ENCODE measurements around the gene FBXW4. TPM values are rescaled to one million over a fixed set of nuclear protein-coding genes. Genes with fewer than 3 reads are reported as not detected.

The FBXW4 gene
- total RNA-seq, 4 donors from 2014 or later: 57.0 to 84.8 (median 65.2) TPM

DNA sequence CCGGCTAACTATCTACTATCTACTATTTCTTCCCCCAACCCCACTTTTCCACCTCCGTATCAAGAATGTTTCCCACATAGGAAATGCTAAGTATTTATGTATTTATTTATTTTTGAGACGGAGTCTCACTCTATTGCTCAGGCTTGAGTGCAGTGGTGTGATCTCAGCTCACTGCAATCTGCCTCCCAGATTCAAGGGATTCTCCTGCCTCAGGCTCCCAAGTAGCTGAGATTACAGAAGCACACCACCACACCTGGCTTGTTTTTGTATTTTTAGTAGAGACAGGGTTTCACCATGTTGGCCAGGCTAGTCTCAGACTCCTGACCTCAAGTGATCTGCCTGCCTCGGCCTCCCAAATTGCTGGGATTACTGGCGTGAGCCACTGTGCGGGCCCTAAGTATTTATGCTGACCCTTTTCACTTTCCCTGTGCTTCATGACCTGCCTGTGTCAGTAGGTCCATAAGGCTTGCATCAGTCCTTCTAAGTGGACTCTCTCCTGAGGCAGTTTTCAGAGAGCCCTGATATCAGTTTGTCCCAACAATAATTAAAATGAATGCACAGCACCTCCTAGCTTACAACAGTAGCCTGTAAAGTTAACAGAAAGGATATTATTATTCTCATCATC, 25.7 kb upstream of the FBXW4 start:
- no peak overlapping the region for H3K27ac ChIP-seq
- no peaks in the 10 kb centered on the region for H3K36me3 ChIP-seq
- H3K9me3 ChIP-seq: no peaks in the 10 kb centered on the region
- no peaks in the 10 kb centered on the region for H3K4me1 ChIP-seq
- no peak for DNase-seq (ENCODE audit: low spot score in 2 of 2)
- H3K4me3 ChIP-seq: no peak overlapping the region
- TF ChIP-seq POLR2A (IDR thresholded peaks at IDR 0.05) (no peak), CTCF (IDR thresholded peaks at IDR 0.05) (no peak), EP300 (IDR thresholded peaks at IDR 0.05) (no peak)
- 82 to 85% methylated on average over 6 of the region's 6 CpGs for WGBS, 2 donors
- H3K27me3 ChIP-seq: peaks cover 0 to 11% of the 10 kb centered on the region in 2 donors

GRCh38 chr10:101718690-101719275, 23.8 kb upstream of the FBXW4 start:
- Histone ChIP-seq H3K36me3 (no peaks in the 10 kb centered on the region), H3K27ac (no peak overlapping the region), H3K9me3 (no peaks in the 10 kb centered on the region), H3K4me3 (no peak overlapping the region), H3K4me1 (no peaks in the 10 kb centered on the region), H3K27me3 (peaks cover 0 to 11% of the 10 kb centered on the region in 2 donors)
- no peak for DNase-seq (ENCODE audit: low spot score in 2 of 2)
- WGBS, 2 donors: 86 to 95% methylated on average over 3 of the region's 3 CpGs
- TF ChIP-seq POLR2A (IDR thresholded peaks at IDR 0.05) (no peak), EP300 (IDR thresholded peaks at IDR 0.05) (no peak), CTCF (IDR thresholded peaks at IDR 0.05) (no peak)

DNA sequence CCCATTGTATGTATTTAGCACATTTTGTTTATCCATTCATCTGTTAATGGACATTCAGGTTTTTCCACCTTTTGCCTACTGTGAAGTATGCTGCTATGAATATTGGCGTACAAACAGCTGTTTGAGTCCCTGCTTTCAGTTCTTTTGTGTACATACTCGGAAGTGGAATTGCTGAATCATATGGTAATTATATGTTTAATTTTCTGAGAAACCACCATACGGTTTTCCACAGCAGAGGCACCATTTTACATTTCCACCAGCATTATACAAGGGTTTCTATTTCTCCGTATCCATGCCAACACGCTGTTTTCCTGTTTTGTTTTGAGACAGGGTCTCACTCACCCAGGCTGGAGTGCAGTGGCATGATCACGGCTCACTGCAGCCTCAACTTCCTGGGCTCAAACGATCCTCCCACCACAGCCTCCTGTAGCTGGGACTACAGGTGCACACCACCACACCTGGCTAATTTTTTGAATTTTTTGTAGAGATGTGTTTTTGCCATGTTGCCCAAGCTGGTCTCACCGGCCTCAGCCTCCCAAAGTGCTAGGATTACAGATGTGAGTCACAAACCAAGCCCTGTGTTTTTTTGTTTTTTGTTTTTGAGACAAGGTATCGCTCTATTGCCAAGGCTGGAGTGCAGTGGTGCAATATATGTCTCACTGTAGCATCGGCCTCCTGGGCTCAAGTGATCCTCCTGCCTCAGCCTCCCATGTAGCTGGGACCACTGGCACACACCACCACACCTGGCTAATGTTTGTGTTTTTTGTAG, 22.1 kb upstream of the FBXW4 start:
- Histone ChIP-seq H3K4me3 (no peak overlapping the region), H3K36me3 (no peaks in the 10 kb centered on the region), H3K9me3 (no peaks in the 10 kb centered on the region), H3K4me1 (no peaks in the 10 kb centered on the region), H3K27ac (no peak overlapping the region), H3K27me3 (peaks cover 0 to 11% of the 10 kb centered on the region in 2 donors)
- TF ChIP-seq CTCF (IDR thresholded peaks at IDR 0.05) (no peak), EP300 (IDR thresholded peaks at IDR 0.05) (no peak), POLR2A (IDR thresholded peaks at IDR 0.05) (no peak)
- 80 to 81% methylated on average over 10 of the region's 10 CpGs for WGBS, 2 donors
- DNase-seq (ENCODE audit: low spot score in 2 of 2): no peak

GRCh38 chr10:101712997-101713396, 18.0 kb upstream of the FBXW4 start:
- 80 to 85% methylated on average over 2 of the region's 2 CpGs for WGBS, 2 donors
- no peak overlapping the region for H3K27ac ChIP-seq
- H3K9me3 ChIP-seq: no peaks in the 10 kb centered on the region
- no peak for TF ChIP-seq POLR2A (IDR thresholded peaks at IDR 0.05)
- no peak for TF ChIP-seq EP300 (IDR thresholded peaks at IDR 0.05)
- TF ChIP-seq CTCF (IDR thresholded peaks at IDR 0.05): no peak
- peaks cover 0 to 6% (median 0%) of the 10 kb centered on the region in 4 donors for H3K4me1 ChIP-seq
- no peaks in the 10 kb centered on the region for H3K36me3 ChIP-seq
- H3K27me3 ChIP-seq: peaks cover 0 to 10% of the 10 kb centered on the region in 2 donors
- DNase-seq (ENCODE audit: low spot score in 2 of 2): no peak
- no peak overlapping the region for H3K4me3 ChIP-seq

GRCh38 chr10:101710793-101711192, 15.8 kb upstream of the FBXW4 start:
- Histone ChIP-seq H3K27ac (no peak overlapping the region), H3K4me1 (peaks cover 0 to 6% (median 0%) of the 10 kb centered on the region in 4 donors), H3K9me3 (no peaks in the 10 kb centered on the region), H3K36me3 (no peaks in the 10 kb centered on the region), H3K27me3 (peaks cover 0 to 14% of the 10 kb centered on the region in 2 donors), H3K4me3 (no peak overlapping the region)
- DNase-seq (ENCODE audit: low spot score in 2 of 2): no peak
- no peak for TF ChIP-seq POLR2A (IDR thresholded peaks at IDR 0.05)
- no peak for TF ChIP-seq EP300 (IDR thresholded peaks at IDR 0.05)
- no peak for TF ChIP-seq CTCF (IDR thresholded peaks at IDR 0.05)
- WGBS, 2 donors: 86 to 90% methylated on average over 2 of the region's 2 CpGs
